Erythroblast (primary cell): Measurements from ENCODE around the gene SNX27.

Experiments
- DNase-seq, 2 experiments: peaks; one replicate each; lab custom pipeline; 2025; lab: John Stamatoyannopoulos, UW
- GATA1 ChIP-seq: IDR thresholded peaks from 2 replicates; pipeline ENCODE4 v1.6.1; 2011; ENCODE audit warnings: low read depth, mild to moderate bottlenecking, control low read depth, low read length, moderate library complexity
- POLR2A ChIP-seq: IDR thresholded peaks from 2 replicates; pipeline ENCODE4 v1.6.1; 2011; ENCODE audit warnings: mild to moderate bottlenecking, low read length

SNX27 gene

DNA sequence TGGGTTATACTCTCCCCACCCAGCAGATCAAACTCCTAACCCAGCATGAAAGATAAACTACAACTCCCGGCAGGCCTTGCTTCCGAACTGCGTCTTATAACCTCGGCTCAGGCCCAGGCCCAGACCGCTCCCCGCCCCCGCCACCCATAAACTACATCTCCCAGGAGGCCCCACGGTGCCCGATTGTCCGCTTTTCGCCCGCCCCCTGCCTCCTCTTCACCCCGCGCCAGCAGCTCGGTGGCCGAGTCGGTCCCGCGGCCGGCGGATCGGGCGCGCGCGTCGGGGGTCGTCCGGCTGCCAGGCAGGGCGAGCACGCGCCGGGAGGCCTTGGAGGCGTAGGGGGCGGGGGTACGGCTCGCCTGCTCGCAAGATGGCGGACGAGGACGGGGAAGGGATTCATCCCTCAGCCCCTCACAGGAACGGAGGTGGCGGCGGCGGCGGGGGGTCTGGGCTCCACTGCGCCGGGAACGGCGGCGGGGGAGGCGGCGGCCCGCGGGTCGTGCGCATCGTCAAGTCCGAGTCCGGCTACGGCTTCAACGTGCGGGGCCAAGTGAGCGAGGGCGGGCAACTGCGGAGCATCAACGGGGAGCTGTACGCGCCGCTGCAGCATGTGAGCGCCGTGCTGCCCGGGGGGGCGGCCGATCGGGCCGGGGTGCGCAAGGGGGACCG is at the start of gene SNX27:
Gene SNX27, plus strand, starts transcription at position 219 of the 669 bp plus-strand sequence. Its CDS starts 152 bp downstream, at position 371.
- TF ChIP-seq GATA1, result no peak
- TF ChIP-seq POLR2A, result peak; percentile 33
- DNase-seq, result peak; percentile 93 to 95

- TF ChIP-seq GATA1 (no peak), POLR2A (no peak)
- DNase-seq, result no peak
Measured at GRCh38 chr1:151562661-151563060, 49.2 kb upstream of the SNX27 start.

DNA sequence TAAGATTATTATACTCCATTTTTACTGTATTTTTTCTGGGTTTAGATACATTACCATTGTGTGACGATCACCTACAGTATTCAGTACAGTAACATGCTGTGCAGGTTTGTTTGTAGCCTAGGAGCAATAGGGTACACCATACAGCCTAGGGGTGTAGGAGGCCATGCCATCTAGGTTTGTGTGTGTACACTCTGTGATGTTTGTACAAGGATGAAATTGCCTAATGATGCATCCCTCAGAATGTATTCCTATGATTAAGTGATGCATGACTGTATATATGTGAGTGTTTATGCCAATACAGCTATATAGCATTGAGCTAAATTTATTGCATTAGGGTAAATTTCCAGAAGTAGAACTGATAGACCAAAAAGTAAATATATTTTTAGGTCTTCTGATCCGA is 48.5 kb upstream of the SNX27 start:
- no peak for DNase-seq
- no peak for TF ChIP-seq POLR2A
- TF ChIP-seq GATA1, result no peak

GRCh38 chr1:151565502-151566189 is 46.2 kb upstream of the SNX27 start:
- no peak for DNase-seq
- TF ChIP-seq GATA1 (no peak), POLR2A (no peak)

DNA sequence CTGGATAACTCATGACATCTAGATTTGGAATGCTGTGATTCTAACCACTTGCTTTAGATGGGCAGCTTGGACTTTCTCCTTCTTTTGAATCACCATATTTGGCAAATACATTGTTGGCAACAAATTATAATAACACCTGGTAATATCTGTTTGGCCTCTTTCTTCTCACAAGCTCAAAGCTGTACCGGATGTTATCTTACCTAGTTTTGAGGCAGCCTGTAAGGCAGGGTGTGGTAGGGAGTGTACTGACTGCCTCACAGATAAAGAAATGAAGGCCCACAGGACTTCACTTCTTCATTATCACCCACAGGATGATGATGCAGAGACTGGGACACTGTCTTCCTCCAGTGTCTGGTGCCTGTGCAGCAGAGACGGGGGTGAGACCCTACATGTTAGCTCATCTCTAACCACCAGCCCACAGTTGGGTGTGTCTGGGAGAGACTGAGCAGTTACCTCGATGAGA is 43.2 kb upstream of the SNX27 start:
- TF ChIP-seq POLR2A (no peak), GATA1 (no peak)
- peak; percentile 65 to 70 for DNase-seq

DNA sequence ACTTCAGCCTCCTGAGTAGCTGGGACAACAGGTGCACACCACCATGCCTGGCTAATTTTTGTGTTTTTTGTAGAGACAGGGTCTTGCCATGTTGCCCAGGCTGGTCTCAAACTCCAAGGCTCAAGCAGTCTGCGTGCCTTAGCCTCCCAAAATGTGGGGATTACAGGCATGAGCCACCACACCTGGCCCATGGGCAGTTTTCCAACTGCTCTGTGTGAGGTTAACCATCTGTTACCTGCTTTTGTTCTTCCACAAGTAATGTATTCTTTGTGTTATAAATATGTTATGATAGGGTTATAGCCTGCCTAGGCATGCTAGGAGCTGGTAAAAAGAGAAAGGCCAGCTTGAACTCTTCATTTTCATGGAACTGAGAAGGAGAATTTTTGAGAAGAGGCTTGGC is 41.0 kb upstream of the SNX27 start:
- TF ChIP-seq GATA1 (no peak), POLR2A (no peak)
- DNase-seq, result no peak

DNA sequence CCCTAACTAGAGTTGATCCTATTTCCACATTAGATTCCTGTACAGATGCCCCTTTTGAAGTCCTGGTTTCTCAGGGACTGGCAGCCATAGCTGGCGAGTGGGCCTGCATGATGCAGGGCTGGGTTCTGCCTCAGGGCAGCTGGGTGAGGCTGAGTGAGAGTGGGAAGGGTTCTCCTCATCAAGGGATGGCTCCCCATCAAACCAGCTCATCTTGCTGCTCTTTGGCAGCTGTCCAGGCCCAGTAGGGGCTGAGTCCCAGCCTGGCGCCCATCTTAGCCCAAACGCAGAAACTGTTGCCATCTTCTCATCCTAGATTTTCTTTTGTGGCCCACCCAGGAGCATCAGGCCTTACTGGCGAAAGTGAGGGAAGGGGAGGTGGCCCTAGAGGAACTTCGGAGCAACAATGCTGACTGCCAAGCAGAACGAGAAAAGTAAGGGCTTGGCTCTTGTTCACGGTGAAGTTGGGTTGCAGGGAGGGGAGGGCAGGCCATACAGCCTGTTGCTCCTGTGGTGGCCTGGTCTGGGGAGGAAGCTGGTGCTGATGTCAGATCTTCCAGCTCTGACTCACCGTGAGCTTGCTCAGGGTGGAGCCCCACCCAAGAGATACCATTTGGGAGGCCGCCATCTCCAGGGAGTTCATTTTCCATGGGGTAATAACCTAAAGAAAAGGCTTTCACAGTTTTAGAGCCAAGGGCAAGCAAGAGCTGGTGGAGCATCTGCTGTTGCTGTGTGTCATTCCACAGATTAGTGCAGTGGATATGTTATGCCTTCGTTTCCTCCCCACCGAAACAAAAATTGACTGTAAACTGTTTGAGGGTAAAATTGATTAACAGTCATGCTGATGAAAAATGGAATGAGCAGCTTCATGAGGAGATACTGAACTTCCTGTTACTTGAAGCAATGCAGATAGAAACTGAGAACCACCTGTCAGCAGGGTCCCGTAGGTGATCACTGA is 37.0 kb upstream of the SNX27 start:
- DNase-seq, result peak; percentile 88 to 94
- TF ChIP-seq GATA1 (no peak), POLR2A (peak; percentile 46)

DNA sequence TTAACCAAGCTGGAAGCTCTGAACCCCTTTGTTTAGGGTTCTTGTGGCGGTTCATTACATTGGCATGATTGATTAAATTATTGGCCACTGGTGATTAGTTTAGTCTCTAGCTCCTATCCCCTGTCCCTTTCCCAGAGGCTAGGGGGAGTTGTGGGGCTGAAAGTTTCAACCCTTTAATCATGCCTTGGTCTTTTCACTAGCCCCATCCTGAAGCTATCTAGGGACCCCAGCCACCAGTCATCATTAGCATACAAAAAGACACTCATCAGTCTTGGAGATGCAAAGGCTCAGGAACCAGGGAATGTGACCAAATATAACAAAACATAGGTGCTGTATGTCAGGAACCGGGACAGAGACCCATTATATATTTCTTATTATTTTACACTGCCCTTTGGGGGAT is 34.7 kb upstream of the SNX27 start:
- TF ChIP-seq GATA1 (no peak), POLR2A (no peak)
- no peak for DNase-seq

- DNase-seq, result no peak
Measured at GRCh38 chr1:151578941-151579340, 32.9 kb upstream of the SNX27 start.

GRCh38 chr1:151579436-151580225 is 32.2 kb upstream of the SNX27 start:
- peak in 1 of 2 experiments; percentile 18 for DNase-seq
- TF ChIP-seq GATA1, result no peak
- no peak for TF ChIP-seq POLR2A

More at GRCh38 chr1:151578941-151579340, 32.9 kb upstream of the SNX27 start:
- no peak for TF ChIP-seq POLR2A
- no peak for TF ChIP-seq GATA1

DNA sequence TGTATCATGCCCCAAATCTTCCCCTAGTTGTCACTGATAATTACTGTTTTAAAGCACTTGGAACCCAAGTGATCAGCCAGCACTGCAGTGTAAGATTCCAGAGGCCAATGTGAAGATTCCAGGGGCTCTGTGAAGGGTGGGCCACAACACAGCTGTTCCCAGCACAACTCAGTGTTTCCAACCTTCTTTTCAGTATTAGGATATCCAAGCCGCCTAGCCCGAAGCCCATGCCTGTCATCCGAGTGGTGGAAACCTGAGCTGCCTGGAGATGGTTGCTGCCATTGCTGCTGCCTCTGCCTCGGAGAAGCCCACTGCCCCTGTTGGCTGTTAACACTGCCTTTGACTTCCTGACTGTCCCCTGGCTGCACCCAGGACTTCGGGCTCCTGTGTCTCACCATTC is 30.4 kb upstream of the SNX27 start:
- DNase-seq, result no peak
- TF ChIP-seq POLR2A (no peak), GATA1 (no peak)

GRCh38 chr1:151581921-151582320 is 29.9 kb upstream of the SNX27 start:
- no peak for DNase-seq
- TF ChIP-seq GATA1 (no peak), POLR2A (no peak)

- no peak for DNase-seq
- no peak for TF ChIP-seq GATA1
- no peak for TF ChIP-seq POLR2A
Measured at GRCh38 chr1:151583796-151584195, 28.1 kb upstream of the SNX27 start.

- TF ChIP-seq GATA1 (no peak), POLR2A (no peak)
- peak; percentile 59 to 66 for DNase-seq
Measured at GRCh38 chr1:151584278-151584677, 27.6 kb upstream of the SNX27 start.
